GM21447 (cell line): ENCODE results near the gene CSTF1.
A peak's percentile ranks its signal among the peaks of the same experiment; 100 is the strongest.

Source experiments
- ATAC-seq: cut with Tn5 transposase; IDR thresholded peaks from one replicate; pipeline ENCODE4 v1.9.1; 2021; ENCODE audit not compliant: unreplicated experiment

The CSTF1 gene

DNA sequence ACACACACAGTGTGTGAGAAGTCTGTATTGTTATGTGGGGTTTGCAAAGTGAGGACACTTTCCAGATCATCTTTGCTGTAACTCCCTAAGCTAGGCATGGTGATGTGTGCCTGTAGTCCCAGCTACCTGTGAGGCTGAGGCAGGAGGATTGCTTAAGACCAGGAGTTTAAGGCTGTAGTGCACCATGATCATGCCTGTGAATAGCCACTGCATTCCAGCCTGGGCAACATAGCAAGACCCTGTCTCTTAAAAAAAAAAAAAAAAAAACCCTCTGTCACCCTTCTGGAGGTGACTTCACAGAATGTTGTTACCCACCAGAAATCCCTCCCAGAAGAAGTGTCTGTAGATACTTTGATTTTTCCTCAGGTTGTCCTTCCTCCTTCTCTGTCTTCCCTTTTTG is 34.5 kb downstream of the CSTF1 start:
- ATAC-seq, result no peak

- ATAC-seq, result no peak
These were observed 35.4 kb downstream of the CSTF1 start for GRCh38 chr20:56427797-56428196.

DNA sequence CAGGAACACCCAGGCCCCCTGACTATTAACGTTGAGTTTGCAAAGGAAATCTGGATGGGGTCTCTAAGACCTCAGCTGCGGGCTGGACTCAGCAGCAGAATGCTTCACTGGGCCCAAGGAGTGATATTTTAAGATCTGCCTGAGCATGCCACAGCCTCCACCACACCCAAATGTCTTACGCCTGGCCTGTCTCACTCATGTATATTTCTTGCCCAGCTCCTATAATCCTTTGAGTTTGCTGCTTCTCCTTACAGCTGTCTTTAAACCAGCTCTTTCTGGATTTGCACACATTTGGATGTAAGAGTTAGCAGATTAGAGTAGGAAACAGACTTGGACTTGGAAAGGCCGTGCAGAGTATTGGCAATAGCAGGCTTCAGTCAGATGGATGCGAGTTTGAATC is 36.0 kb downstream of the CSTF1 start:
- no peak for ATAC-seq

DNA sequence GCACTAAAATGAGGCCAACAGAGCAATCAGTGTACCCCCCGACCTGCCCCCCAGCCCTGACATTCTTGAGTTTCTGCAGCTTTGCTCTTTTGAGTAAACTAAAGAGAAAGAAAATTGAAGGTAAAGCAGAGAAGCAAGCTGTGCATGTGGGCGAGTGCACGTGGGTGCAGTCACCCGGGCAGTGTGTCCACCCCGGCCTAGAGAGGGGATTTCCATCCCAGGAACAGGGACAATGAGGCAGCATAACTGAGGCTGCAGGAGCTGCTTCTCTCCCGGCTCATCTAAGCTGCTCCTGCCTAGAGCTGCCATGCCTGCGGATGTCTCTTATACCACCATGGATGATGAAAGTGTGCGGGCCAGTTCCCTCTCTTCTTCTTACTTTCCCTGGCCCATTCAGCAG is 36.4 kb downstream of the CSTF1 start:
- ATAC-seq, result no peak

GRCh38 chr20:56429502-56429901 is 37.1 kb downstream of the CSTF1 start:
- ATAC-seq, result no peak

DNA sequence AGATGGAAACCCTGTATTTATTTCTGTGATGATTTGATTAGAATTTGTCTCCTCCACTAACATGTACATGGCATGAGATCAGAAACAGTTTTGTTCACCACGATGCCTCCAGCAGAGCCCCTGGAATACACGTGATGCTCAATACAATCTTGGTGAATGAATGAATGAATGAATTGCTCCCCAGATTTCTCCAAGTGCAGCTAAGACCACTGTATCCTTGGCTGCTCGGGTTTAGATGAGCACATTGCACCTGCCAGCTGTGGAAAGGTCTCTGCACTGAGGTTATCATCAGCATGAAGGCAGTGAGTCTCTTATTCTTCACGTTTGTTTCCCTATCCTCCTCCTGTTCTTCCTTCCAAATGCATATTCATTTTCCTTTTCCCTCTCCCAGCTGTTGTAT is 37.5 kb downstream of the CSTF1 start:
- ATAC-seq, result no peak

DNA sequence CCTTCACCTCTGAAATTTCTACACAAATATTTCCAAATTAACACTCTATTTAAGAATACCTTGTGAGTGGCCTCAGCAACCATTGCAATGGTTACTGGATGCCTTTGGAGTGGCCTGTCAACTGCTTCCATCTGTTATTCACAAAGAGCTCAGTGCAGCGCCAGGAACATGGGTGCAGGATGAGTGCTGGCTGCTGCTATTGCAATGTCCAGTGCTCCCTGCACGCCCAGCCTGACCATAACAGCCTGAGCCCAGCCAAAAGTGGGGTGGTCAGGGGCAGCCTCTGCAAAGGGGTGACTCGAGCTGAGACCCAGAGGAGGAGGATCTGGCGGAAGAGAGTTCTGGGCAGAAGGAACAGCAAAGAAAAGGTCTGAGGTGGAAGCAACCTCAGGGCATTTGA is 38.0 kb downstream of the CSTF1 start:
- ATAC-seq, result no peak

GRCh38 chr20:56430957-56431356 is 38.5 kb downstream of the CSTF1 start:
- ATAC-seq, result no peak

GRCh38 chr20:56431471-56431870 is 39.0 kb downstream of the CSTF1 start:
- ATAC-seq, result no peak

- ATAC-seq, result no peak
These were observed 40.9 kb downstream of the CSTF1 start for GRCh38 chr20:56433221-56433879.

- no peak for ATAC-seq
These were observed 41.4 kb downstream of the CSTF1 start for GRCh38 chr20:56433880-56434255.

DNA sequence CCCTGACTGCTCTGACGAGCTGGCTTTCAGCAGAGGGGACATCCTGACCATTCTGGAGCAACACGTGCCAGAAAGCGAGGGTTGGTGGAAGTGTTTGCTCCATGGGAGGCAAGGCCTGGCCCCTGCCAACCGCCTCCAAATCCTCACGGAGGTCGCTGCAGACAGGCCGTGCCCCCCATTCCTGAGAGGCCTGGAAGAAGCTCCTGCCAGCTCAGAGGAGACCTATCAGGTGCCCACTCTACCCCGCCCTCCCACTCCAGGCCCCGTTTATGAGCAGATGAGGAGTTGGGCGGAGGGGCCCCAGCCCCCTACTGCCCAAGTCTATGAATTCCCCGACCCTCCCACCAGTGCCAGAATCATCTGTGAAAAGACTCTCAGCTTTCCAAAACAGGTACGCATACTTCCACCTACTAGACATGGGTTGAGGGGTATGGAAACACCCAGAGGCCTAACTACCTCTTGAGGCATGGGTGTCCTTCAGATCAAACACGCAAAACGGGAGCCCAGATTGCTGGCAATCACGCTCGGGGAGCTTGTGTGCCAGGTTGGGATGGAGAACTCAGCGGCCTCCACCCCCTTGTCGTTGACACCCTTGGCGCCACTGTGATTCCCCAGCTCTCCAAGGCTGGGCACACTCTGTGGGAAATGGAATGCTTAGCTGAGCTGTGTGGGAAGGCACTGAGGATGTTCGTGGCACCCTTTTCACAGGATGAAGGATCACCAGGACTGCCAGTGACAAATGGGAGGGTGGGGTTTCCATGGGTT is 44.9 kb downstream of the CSTF1 start:
- ATAC-seq, result no peak

DNA sequence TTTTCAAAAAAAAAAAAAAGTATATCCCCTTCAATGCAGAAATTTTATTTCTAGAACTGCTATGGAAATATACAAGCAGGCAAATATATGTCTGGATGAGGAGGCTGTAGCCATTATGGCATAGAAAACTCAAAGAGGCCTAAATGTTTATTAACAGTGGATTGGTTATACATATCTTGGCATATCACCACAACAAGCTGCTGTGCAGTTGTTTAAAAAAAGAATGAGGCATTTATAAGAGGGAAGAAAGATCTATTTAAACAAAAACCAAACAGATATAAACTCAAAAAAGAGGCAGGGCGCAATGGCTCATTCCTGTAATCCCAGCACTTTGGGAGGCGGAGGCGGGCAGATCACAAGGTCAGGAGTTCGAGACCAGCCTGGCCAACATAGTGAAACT is 45.8 kb downstream of the CSTF1 start:
- no peak for ATAC-seq

DNA sequence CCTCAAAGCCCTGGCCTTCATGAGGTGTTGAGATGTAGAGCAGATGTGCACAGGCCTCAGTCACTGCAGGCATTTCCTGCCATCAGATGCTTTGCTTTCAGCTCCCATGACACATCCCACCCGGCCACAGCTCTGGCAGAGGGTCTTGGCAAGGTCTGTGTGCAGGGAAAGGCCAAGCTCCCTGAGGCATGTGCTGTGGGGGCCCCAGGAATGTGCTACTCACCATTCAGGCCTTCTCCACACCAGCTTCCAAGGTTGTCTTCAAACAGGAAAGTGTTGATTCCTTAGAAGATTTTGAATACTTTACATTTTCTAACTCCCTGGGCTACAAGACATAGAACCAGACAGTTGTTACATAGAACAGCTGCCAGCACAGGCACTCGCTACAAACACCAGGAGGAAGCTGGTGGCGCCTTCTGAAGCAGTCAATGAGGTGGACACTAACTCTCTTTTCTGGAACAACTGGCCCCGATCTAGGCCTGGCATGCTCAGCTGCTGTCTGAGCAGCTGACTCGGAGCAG is 47.4 kb downstream of the CSTF1 start:
- no peak for ATAC-seq

DNA sequence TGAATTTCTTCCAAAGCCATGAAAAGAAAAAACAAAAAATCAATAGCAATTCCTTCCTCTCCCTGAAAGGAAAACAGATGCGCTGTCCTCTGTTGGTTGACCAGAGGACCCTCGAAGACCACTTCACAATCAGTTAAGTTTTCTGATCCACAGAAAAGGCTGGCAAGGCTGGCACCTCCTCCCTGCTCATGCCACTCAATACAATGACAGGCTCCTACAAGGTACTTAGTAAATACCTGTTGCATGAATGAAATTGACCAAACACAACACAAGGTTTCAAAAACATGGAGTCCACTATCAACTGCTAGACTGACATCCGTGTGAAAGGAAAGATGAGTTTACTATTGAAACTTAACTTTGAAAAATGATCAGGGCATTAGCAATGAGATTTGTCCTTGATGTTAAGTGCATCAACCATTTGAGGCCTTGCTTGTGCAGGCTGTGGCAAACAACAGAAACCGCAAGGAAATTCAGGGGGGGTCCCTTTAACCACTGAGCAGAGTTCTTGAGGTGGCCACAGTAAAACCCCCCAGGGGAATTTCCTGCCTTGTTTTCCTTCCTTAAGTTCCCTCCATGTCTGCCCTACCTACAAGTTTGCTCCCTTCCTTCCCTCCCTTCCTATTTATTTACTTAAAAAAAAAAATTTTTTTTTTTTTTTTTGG is 48.0 kb downstream of the CSTF1 start:
- peak; percentile 80 for ATAC-seq

DNA sequence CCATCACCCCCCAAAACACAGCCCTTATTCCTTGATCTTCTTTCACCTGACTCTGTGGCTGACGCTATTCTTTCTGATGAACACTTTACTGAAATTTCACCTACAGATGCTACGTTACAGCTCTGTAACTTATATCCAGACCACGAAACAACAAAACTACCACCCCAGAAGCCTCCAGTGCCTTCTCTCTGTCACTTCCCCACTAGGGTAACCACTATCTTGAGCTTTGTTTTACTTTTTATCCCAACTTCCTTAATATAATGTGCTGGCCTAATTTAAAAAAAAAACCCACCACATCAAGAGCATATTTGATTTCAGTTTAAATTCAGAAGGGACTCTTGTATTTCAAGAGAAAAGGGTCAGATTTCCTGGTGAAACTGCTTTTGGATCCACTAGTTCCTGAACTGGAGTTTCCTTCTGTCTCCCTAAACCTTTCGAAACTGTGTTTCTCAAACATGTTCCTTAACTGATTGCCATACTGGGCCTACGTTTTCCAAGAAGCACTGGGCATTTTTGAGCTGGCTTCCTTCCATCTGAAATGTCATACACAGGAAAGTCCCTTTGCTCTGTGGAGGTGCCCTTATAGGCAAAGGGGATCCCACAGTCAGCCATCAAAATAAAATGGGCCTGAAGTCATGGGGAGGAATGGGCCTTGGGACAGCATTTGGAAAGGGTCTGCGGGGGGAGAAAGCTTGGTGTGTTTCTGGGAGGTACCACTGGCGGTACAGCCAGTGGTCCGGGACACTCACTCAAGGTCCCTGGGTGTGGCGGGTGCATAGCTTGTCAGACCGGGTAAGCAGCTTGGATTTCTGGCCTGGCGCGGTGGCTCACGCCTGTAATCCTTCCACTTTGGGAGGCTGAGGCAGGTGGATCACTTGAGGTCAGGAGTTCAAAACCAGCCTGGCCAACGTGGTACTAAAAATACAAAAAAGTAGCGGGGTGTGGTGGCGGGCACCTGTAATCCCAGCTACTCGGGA is 50.2 kb downstream of the CSTF1 start:
- ATAC-seq, result no peak

DNA sequence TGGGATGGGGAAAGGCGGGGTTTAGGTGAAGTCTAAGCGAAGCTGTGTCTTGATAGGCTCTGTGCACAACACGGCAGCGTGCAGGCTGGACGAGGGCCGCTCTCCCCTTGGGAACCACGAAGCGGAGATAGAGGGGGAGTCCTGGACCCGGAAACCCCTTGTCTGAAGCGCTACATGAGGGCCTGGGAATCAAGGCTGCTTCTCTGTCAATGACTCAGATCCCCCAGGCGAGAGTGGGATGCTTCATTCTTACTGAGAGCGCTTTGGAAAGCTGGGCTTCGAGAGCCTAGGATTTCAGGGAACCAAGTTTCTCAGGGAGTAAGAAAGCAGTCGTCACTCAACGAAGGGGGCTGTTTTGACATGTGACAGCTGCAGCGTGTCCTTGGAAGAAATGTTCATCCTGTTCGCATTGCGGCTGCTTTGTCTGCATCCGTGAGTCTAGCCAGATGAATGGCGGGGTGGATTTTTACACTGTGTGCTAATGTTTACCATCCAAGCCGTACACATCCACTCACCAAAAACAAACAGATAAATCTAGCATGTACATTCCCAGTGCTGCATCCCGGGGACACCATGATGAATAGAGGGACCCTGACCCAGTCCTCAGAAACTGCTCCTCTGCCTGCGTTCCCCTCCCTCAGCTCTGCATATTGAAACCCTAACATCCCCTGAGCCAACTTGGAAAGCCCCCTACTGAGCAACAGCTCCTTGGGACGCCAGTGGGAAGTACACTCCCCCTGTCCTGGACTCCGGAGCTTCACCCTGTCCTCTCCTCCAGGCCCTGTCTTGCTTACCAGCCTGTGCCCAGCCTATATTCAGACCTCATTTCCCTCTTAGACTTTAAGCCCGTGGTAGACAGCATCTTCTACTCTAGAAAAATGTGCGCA is 51.5 kb downstream of the CSTF1 start:
- ATAC-seq, result no peak

GRCh38 chr20:56445130-56445529 is 52.7 kb downstream of the CSTF1 start:
- no peak for ATAC-seq

DNA sequence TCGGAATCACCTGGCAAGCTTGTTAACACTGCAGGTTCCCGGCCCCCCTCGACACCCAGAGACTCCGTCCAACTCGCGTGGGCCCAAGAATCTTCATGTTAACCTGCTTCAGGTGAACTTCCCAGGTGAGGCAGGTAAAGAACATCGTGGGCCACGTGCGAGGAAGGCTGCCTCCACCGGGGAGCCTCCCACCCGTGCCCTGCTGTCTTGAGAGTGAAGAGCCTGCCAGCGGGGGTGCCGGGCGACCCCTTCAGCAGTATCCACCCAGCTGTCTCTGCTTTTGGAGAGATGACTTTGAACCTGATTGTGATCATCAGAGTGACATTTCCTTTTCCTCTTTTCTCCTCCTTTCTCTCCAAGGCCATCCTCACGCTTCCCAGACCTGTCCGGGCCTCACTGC is 53.1 kb downstream of the CSTF1 start:
- no peak for ATAC-seq

DNA sequence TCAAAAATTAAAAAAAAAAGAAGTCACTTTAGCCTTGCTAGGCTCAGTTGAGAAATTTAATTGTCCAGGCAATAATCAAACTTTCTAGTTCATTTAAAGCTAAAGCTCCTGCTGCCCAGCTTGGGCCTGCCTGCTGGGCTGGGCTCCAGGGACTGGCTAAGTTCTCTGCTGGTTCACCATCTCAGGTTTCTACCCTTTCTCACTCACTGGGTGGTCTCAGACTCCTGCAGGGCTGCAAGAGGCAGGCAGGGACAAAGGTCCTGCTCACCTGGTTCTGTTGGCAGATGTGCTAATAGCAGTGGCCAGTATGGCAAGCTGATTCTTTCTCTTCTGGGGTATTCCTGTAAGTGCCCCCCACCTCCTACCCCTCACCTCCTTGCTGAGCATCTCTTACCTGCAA is 54.8 kb downstream of the CSTF1 start:
- no peak for ATAC-seq
